ENCODE data around the gene LRCH3. TPM values are rescaled to one million over a fixed set of nuclear protein-coding genes. Genes with fewer than 3 reads are reported as not detected.

Gene LRCH3
- total RNA-seq, 4 donors from 2014 or later = 34.6 to 160 (median 55.2) TPM

GRCh38 chr3:197856199-197856816 is 65.3 kb downstream of the LRCH3 start:
- DNase-seq (ENCODE audit: extremely low spot score) = no peak
- intact Hi-C loops (cut with DNase I) = no loop called here
- Histone ChIP-seq H3K4me1 (no peaks in the 10 kb centered on the region), H3K27me3 (no peaks in the 10 kb centered on the region), H3K4me3 (no peak overlapping the region), H3K27ac (replicated peaks in 1 of 4) (no peak overlapping the region), H3K36me3 (peaks cover 13 to 84% (median 68%) of the 10 kb centered on the region in 4 donors), H3K9me3 (no peaks in the 10 kb centered on the region)
- 89% methylated on average over 8 of the region's 8 CpGs for WGBS
- TF ChIP-seq POLR2AphosphoS5 (IDR thresholded peaks at IDR 0.05) (no peak), POLR2A (IDR thresholded peaks at IDR 0.05; ENCODE audit: low read depth) (no peak), EP300 (IDR thresholded peaks at IDR 0.05) (no peak)
- TF ChIP-seq, protein P1, sequence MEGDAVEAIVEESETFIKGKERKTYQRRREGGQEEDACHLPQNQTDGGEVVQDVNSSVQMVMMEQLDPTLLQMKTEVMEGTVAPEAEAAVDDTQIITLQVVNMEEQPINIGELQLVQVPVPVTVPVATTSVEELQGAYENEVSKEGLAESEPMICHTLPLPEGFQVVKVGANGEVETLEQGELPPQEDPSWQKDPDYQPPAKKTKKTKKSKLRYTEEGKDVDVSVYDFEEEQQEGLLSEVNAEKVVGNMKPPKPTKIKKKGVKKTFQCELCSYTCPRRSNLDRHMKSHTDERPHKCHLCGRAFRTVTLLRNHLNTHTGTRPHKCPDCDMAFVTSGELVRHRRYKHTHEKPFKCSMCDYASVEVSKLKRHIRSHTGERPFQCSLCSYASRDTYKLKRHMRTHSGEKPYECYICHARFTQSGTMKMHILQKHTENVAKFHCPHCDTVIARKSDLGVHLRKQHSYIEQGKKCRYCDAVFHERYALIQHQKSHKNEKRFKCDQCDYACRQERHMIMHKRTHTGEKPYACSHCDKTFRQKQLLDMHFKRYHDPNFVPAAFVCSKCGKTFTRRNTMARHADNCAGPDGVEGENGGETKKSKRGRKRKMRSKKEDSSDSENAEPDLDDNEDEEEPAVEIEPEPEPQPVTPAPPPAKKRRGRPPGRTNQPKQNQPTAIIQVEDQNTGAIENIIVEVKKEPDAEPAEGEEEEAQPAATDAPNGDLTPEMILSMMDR (IDR thresholded peaks at IDR 0.05) = no peak

GRCh38 chr3:197858133-197858532 is 67.1 kb downstream of the LRCH3 start:
- Histone ChIP-seq H3K36me3 (peaks cover 13 to 75% (median 56%) of the 10 kb centered on the region in 4 donors), H3K4me3 (no peak overlapping the region), H3K9me3 (no peaks in the 10 kb centered on the region), H3K27me3 (no peaks in the 10 kb centered on the region), H3K27ac (replicated peaks in 1 of 4) (no peak overlapping the region), H3K4me1 (no peaks in the 10 kb centered on the region)
- intact Hi-C loops (cut with DNase I) = no loop called here
- WGBS = 78% methylated on average over 3 of the region's 3 CpGs
- TF ChIP-seq, protein P1 (IDR thresholded peaks at IDR 0.05) = no peak
- TF ChIP-seq POLR2A (IDR thresholded peaks at IDR 0.05; ENCODE audit: low read depth) (no peak), POLR2AphosphoS5 (IDR thresholded peaks at IDR 0.05) (no peak), EP300 (IDR thresholded peaks at IDR 0.05) (no peak)
- no peak for DNase-seq (ENCODE audit: extremely low spot score)

- TF ChIP-seq POLR2A (IDR thresholded peaks at IDR 0.05; ENCODE audit: low read depth) = no peak
- TF ChIP-seq EP300 (IDR thresholded peaks at IDR 0.05) = no peak
- no peak for TF ChIP-seq POLR2AphosphoS5 (IDR thresholded peaks at IDR 0.05)
- TF ChIP-seq, protein P1 (IDR thresholded peaks at IDR 0.05) = no peak
- 63% methylated on average over 3 of the region's 3 CpGs for WGBS
- intact Hi-C loops (cut with DNase I) = no loop called here
- Histone ChIP-seq H3K27ac (replicated peaks in 1 of 4) (no peak overlapping the region), H3K36me3 (peaks cover 13 to 74% (median 56%) of the 10 kb centered on the region in 4 donors), H3K9me3 (no peaks in the 10 kb centered on the region), H3K4me3 (no peak overlapping the region), H3K27me3 (no peaks in the 10 kb centered on the region), H3K4me1 (no peaks in the 10 kb centered on the region)
- no peak for DNase-seq (ENCODE audit: extremely low spot score)
Observed at GRCh38 chr3:197858598-197858997, 67.5 kb downstream of the LRCH3 start.

DNA sequence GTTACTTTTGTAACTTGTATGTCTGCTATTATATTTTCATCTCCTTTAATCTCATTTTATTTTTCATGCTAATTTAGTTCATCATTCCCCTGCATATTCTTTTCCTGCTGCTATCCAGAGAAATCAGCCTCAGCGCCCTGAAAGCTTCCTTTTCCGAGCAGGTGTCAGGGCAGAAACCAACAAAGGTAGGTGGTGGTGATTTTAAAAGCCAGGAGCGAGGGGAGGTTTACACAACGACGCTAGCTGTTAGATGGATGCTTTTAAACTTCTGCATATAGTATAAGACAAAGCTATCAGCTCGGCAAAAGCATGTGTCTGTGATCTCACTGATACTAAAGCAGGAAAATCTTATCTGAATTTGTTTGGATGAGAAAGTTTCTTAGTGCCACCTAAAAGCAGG is 75.0 kb downstream of the LRCH3 start:
- no peak for DNase-seq (ENCODE audit: extremely low spot score)
- WGBS = 97% methylated on average over 6 of the region's 6 CpGs
- Histone ChIP-seq H3K27ac (replicated peaks in 1 of 4) (no peak overlapping the region), H3K4me1 (no peaks in the 10 kb centered on the region), H3K27me3 (no peaks in the 10 kb centered on the region), H3K9me3 (no peaks in the 10 kb centered on the region), H3K4me3 (no peak overlapping the region), H3K36me3 (peaks cover 41 to 72% (median 60%) of the 10 kb centered on the region in 4 donors)
- intact Hi-C loops (cut with DNase I) = no loop called here
- TF ChIP-seq EP300 (IDR thresholded peaks at IDR 0.05) = no peak
- no peak for TF ChIP-seq POLR2A (IDR thresholded peaks at IDR 0.05; ENCODE audit: low read depth)
- TF ChIP-seq, protein P1 (IDR thresholded peaks at IDR 0.05) = no peak
- no peak for TF ChIP-seq POLR2AphosphoS5 (IDR thresholded peaks at IDR 0.05)

- Histone ChIP-seq H3K27me3 (no peaks in the 10 kb centered on the region), H3K36me3 (peaks cover 54 to 86% (median 76%) of the 10 kb centered on the region in 4 donors), H3K4me3 (no peak overlapping the region), H3K9me3 (no peaks in the 10 kb centered on the region), H3K4me1 (no peaks in the 10 kb centered on the region), H3K27ac (replicated peaks in 1 of 4) (no peak overlapping the region)
- WGBS = 100% methylated on average over 6 of the region's 6 CpGs
- DNase-seq (ENCODE audit: extremely low spot score) = no peak
- TF ChIP-seq, protein P1 (IDR thresholded peaks at IDR 0.05) = no peak
- no peak for TF ChIP-seq EP300 (IDR thresholded peaks at IDR 0.05)
- intact Hi-C loops (cut with DNase I) = no loop called here
Observed at GRCh38 chr3:197873329-197873728, 82.3 kb downstream of the LRCH3 start.

Measured in esophagus muscularis mucosa (tissue), 4 donors.